Panc1 (cell line): ENCODE results near the gene SH3BP4. TPM values are rescaled to one million over a fixed set of nuclear protein-coding genes. Genes with fewer than 3 reads are reported as not detected.

Experiments used
- ATAC-seq: fragments of 200-7000 bp; cut with Tn5 transposase; 2 replicates; pipeline ENCODE4 v1.9.1; 2020; ENCODE audit warnings: mild to moderate bottlenecking, moderate library complexity
- BruUV-seq: library from RNA; stranded (reverse); fragments of 400-500 nt; replicated peaks from 2 replicates; lab custom pipeline; 2021; lab: Mats Ljungman, UMichigan
- CTCF ChIA-PET: fragments of 300-600 bp; sonication (Branson Sonifier 250); formaldehyde crosslinking; loops from one replicate; lab custom pipeline; 2022; ENCODE audit warnings: antibody characterized with exemption; lab: Charles Lee
- POLR2A ChIA-PET: fragments of 300-600 bp; sonication (Branson Sonifier 250); formaldehyde crosslinking; loops from one replicate; lab custom pipeline; 2022; ENCODE audit warnings: antibody characterized with exemption; lab: Charles Lee
- DNase-seq: peaks from one replicate; pipeline ENCODE4 v3.0.0-alpha.2; 2010; ENCODE audit warnings: low read depth, low spot score
- H3K27ac ChIP-seq: 2 replicates; pipeline ENCODE4 v1.5.1; 2011; ENCODE audit warnings: mild to moderate bottlenecking, low read length, inconsistent platforms
- H3K27me3 ChIP-seq: fragments of 200-500 bp; sonication (Bioruptor generic); 2 replicates; pipeline ENCODE4 v1.6.0; 2014; ENCODE audit warnings: low read length, inconsistent platforms; ENCODE audit not compliant: control insufficient read depth, insufficient read depth
- H3K36me3 ChIP-seq: fragments of 200-500 bp; sonication (Bioruptor generic); 2 replicates; pipeline ENCODE4 v1.5.1; 2014; ENCODE audit warnings: inconsistent platforms, mild to moderate bottlenecking, low read length, moderate library complexity; ENCODE audit not compliant: control insufficient read depth, insufficient read depth
- H3K4me1 ChIP-seq: 2 replicates; pipeline ENCODE4 v1.5.1; 2011; ENCODE audit warnings: inconsistent platforms, mild to moderate bottlenecking, low read length, moderate library complexity; ENCODE audit not compliant: control insufficient read depth, insufficient read depth
- H3K4me3 ChIP-seq, 2 experiments: 2 replicates each; pipeline ENCODE4 v1.5.1; 2011 to 2012; ENCODE audit warnings: low read depth in 2 of 2, low read length in 2 of 2, mild to moderate bottlenecking in 2 of 2, inconsistent platforms in 1 of 2, moderate library complexity in 1 of 2
- H3K9me3 ChIP-seq: fragments of 200-500 bp; sonication (Bioruptor generic); 2 replicates; pipeline ENCODE4 v1.5.1; 2014; ENCODE audit warnings: low read depth, mild to moderate bottlenecking, inconsistent platforms, low read length, moderate library complexity; ENCODE audit not compliant: control insufficient read depth, insufficient read depth
- CTCF ChIP-seq: fragments of 450-650 bp; IDR thresholded peaks from 2 replicates; pipeline ENCODE4 v1.5.1; 2017; ENCODE audit warnings: mild to moderate bottlenecking
- POLR2AphosphoS5 ChIP-seq: IDR thresholded peaks from 2 replicates; pipeline ENCODE4 v1.6.1; 2012; ENCODE audit warnings: mild to moderate bottlenecking, low read depth, low read length, moderate library complexity
- SIN3A ChIP-seq: IDR thresholded peaks from 2 replicates; pipeline ENCODE4 v1.6.1; 2012; ENCODE audit warnings: low read depth, mild to moderate bottlenecking, low read length, moderate library complexity, borderline replicate concordance; ENCODE audit not compliant: insufficient read depth
- TCF7L2 ChIP-seq: IDR thresholded peaks from 2 replicates; pipeline ENCODE4 v1.6.1; 2011; ENCODE audit warnings: mild to moderate bottlenecking, low read depth, low read length, inconsistent platforms
- in situ Hi-C: cut with HindIII; loops from 2 replicates; pipeline ENCODE4 v1.10.0; 2016; ENCODE audit warnings: low sequenced_read_pairs, low pct_unique_long_range_greater_than_20kb
- intact Hi-C: fragments of 100-400 bp; cut with micrococcal nuclease; formaldehyde crosslinking; loops from one replicate; pipeline ENCODE4 v1.10.0; 2022; ENCODE audit not compliant: unreplicated experiment
- total RNA-seq: library from RNA; stranded (reverse); gene quantifications from one replicate; pipeline ENCODE4 v1.2.1, GENCODE V29; 2021; ENCODE audit not compliant: unreplicated experiment
- TF ChIP-seq, protein P1 (sequence below), 2 experiments: IDR thresholded peaks; 2 replicates each; pipeline ENCODE4 v1.6.1; 2011 to 2012; ENCODE audit warnings: low read depth in 2 of 2, control low read depth in 1 of 2, low read length in 1 of 2, mild to moderate bottlenecking in 1 of 2, moderate library complexity in 1 of 2; ENCODE audit not compliant: insufficient read depth in 1 of 2

The SH3BP4 gene
- total RNA-seq, 1 experiment from 2014 or later, result 133 TPM

- no peak overlapping the region for H3K4me3 ChIP-seq
- no TSS peak for BruUV-seq
- peaks cover 34% of the 10 kb centered on the region for H3K4me1 ChIP-seq
- TF ChIP-seq SIN3A (no peak), CTCF (no peak), TCF7L2 (no peak), POLR2AphosphoS5 (no peak)
- TF ChIP-seq, protein P1, sequence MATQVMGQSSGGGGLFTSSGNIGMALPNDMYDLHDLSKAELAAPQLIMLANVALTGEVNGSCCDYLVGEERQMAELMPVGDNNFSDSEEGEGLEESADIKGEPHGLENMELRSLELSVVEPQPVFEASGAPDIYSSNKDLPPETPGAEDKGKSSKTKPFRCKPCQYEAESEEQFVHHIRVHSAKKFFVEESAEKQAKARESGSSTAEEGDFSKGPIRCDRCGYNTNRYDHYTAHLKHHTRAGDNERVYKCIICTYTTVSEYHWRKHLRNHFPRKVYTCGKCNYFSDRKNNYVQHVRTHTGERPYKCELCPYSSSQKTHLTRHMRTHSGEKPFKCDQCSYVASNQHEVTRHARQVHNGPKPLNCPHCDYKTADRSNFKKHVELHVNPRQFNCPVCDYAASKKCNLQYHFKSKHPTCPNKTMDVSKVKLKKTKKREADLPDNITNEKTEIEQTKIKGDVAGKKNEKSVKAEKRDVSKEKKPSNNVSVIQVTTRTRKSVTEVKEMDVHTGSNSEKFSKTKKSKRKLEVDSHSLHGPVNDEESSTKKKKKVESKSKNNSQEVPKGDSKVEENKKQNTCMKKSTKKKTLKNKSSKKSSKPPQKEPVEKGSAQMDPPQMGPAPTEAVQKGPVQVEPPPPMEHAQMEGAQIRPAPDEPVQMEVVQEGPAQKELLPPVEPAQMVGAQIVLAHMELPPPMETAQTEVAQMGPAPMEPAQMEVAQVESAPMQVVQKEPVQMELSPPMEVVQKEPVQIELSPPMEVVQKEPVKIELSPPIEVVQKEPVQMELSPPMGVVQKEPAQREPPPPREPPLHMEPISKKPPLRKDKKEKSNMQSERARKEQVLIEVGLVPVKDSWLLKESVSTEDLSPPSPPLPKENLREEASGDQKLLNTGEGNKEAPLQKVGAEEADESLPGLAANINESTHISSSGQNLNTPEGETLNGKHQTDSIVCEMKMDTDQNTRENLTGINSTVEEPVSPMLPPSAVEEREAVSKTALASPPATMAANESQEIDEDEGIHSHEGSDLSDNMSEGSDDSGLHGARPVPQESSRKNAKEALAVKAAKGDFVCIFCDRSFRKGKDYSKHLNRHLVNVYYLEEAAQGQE (IDR thresholded peaks at IDR 0.05; ENCODE audit: insufficient read depth in 1 of 2, low read depth in 2 of 2, low read length in 1 of 2), result no peak
- no peak overlapping the region for H3K27ac ChIP-seq
- ATAC-seq (no peak), DNase-seq (no peak)
- no peaks in the 10 kb centered on the region for H3K27me3 ChIP-seq
- ChIA-PET POLR2A (no interaction called here), CTCF (no interaction called here)
- peaks cover 13% of the 10 kb centered on the region for H3K36me3 ChIP-seq
- in situ Hi-C loops, result no loop called here
- intact Hi-C loops, result no loop called here
- no peaks in the 10 kb centered on the region for H3K9me3 ChIP-seq
These were observed 80.6 kb downstream of the SH3BP4 start for GRCh38 chr2:235032466-235032865.

DNA sequence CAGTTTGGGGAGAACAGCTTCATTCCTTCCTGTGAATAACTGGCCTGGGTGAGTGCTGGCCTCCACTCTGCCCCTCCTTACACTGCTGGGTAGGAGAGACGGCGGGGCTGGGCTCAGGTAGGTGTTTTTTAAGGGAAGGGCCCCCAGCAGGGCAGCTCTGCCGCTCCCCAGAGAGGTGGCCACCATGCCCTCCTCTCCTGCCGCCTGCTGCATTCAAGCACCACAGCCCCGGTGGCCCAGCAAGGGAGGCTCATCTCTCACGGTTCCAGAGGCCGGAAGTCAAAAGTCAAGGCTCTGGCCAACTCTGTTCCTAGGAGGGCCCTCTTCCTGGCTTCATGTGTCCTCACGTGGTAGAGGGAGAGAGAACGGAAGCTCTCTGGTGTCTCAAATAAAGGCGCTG, 81.1 kb downstream of the SH3BP4 start:
- ChIA-PET CTCF (no interaction called here), POLR2A (no interaction called here)
- Histone ChIP-seq H3K9me3 (no peaks in the 10 kb centered on the region), H3K27me3 (no peaks in the 10 kb centered on the region), H3K36me3 (peaks cover 14% of the 10 kb centered on the region), H3K4me3 (no peak overlapping the region), H3K27ac (no peak overlapping the region), H3K4me1 (peaks cover 29% of the 10 kb centered on the region)
- DNase-seq, result no peak
- BruUV-seq, result no TSS peak
- TF ChIP-seq CTCF (no peak), TCF7L2 (no peak), SIN3A (no peak), POLR2AphosphoS5 (no peak)
- TF ChIP-seq, protein P1 (IDR thresholded peaks at IDR 0.05; ENCODE audit: insufficient read depth in 1 of 2, low read depth in 2 of 2, low read length in 1 of 2), result no peak
- in situ Hi-C loops (no loop called here), intact Hi-C loops (no loop called here)
- no peak for ATAC-seq
